Small intestine (tissue), 7 donors: ENCODE measurements around the gene ENKUR. TPM values are rescaled to one million over a fixed set of nuclear protein-coding genes. Genes with fewer than 3 reads are reported as not detected.
"Not testable (repeated sequence)": the region's sequence is repeated elsewhere in the genome, so short reads cannot be mapped to it uniquely, and the experiment has no call there.

Source experiments
- DNase-seq, 2 donors: peaks; one replicate each; pipeline versions ENCODE4 v3.0.0 to v3.0.0-alpha.2; 2013
- FAIRE-seq: peaks from 2 replicates; lab custom pipeline; 2012; peaks lifted over from hg19 to GRCh38; lab: Jason Lieb, UNC
- H3K27ac ChIP-seq, 3 donors: one replicate each; pipeline ENCODE4 v1.5.1; 2013; ENCODE audit warnings: low read length in 2 of 3, mild to moderate bottlenecking in 2 of 3, control low read depth in 1 of 3, inconsistent platforms in 1 of 3, low read depth in 1 of 3, moderate library complexity in 1 of 3
- H3K27me3 ChIP-seq, 3 donors: one replicate each; pipeline ENCODE4 v1.6.1; 2013; ENCODE audit warnings: low read length in 3 of 3, inconsistent platforms in 1 of 3; ENCODE audit not compliant: control insufficient read depth in 3 of 3, insufficient read depth in 3 of 3
- H3K36me3 ChIP-seq, 3 donors: one replicate each; pipeline ENCODE4 v1.6.1; 2013; ENCODE audit warnings: low read length in 3 of 3, inconsistent platforms in 1 of 3, low read depth in 1 of 3, mild to moderate bottlenecking in 1 of 3, moderate library complexity in 1 of 3; ENCODE audit not compliant: control insufficient read depth in 3 of 3, insufficient read depth in 2 of 3
- H3K4me1 ChIP-seq, 3 donors: one replicate each; pipeline ENCODE4 v1.6.1; 2013; ENCODE audit warnings: low read length in 2 of 3, inconsistent platforms in 1 of 3, low read depth in 1 of 3, mild to moderate bottlenecking in 1 of 3, moderate library complexity in 1 of 3; ENCODE audit not compliant: control insufficient read depth in 3 of 3, insufficient read depth in 2 of 3
- H3K4me3 ChIP-seq, 3 donors: one replicate each; pipeline ENCODE4 v1.5.1; 2013; ENCODE audit warnings: low read length in 3 of 3, control low read depth in 1 of 3, inconsistent platforms in 1 of 3, low read depth in 1 of 3, mild to moderate bottlenecking in 1 of 3, moderate library complexity in 1 of 3
- H3K9me3 ChIP-seq, 2 donors: one replicate each; pipeline ENCODE4 v1.6.1; 2013; ENCODE audit warnings: low read depth in 1 of 2, low read length in 1 of 2; ENCODE audit not compliant: control insufficient read depth in 2 of 2, insufficient read depth in 1 of 2
- WGBS, 3 donors: extraction: QIAGEN DNeasy Blood & Tissue Kit; methylation state at CpG; one replicate each; pipeline ENCODE4 v1.1.7; 2013; 5-methylcytosine and 5-hydroxymethylcytosine counted together
- polyA plus RNA-seq, 4 donors: library from polyadenylated mRNA; stranded (reverse) in 3 of 4; unstranded in 1 of 4; fragments of 200-250 nt in 3 of 4; fragments of 120-200 nt in 1 of 4; gene quantifications; one replicate each; pipeline versions ENCODE4 v1.2.1 to v1.2.3, GENCODE V29; 2013
- donor health status: healthy with polysubstance abuse.
- donor health status: control.
- donor health status: control.
- donor health status: Bipolar disorder and iron deficiency.
- donor health status: healthy.

Gene ENKUR
- polyA plus RNA-seq, 4 donors, result 0.10 to 1.9 (median 1.2) TPM

DNA sequence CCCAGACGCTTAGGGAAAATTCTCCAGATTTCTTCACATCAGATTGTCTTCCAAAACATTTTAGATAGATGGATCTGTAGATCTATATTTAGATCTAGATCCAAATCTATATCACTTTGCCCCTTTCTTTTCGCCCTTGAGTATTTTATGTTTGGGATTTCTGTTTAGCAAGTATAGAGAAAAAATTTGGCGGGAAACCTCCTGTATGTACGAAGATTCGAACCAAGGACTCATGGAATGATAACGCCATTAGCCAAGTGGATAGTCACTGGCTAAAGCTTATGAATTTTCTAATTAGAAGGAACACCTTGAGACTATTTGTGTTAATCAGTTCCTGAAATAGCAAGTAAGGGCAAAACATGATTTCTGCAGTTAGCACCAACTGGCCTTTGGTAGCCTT, 1.7 kb upstream of the ENKUR start:
- 77 to 86% (median 82%) methylated on average over 6 of the region's 6 CpGs for WGBS, 3 donors
- Histone ChIP-seq H3K27me3 (no peaks in the 10 kb centered on the region), H3K9me3 (no peaks in the 10 kb centered on the region), H3K4me3 (peak overlapping the region in 1 of 3 donors; percentile 75), H3K4me1 (peaks cover 0 to 10% (median 2%) of the 10 kb centered on the region in 3 donors), H3K36me3 (no peaks in the 10 kb centered on the region), H3K27ac (peak overlapping the region in 2 of 3 donors; percentile 48 to 100)
- DNase-seq, result no peak
- no peak for FAIRE-seq

DNA sequence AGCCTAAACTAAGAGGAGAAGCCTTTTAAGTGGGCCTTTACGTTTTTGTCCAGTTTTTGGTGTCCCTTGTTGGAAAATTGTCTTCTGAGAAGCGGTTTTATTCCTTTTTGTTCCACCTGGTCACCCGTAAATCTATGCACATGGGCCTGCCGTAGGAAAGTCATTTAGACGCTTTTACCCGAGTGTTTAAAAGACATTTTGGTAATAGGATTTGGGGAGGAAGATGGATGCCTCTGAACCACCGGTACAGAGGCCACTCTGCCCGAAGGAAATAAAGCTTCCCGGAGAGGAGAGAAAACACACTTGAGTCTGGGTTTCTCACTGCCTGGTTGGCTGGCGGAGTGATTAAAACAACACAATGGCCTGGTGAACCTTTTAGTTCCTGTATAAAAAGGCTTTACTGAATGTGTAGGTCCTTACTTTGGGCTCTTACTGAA, 1.2 kb upstream of the ENKUR start:
- Histone ChIP-seq H3K36me3 (no peaks in the 10 kb centered on the region), H3K9me3 (no peaks in the 10 kb centered on the region), H3K27me3 (no peaks in the 10 kb centered on the region), H3K27ac (peak overlapping the region; percentile 95 to 100 (median 97)), H3K4me1 (peaks cover 0 to 10% (median 2%) of the 10 kb centered on the region in 3 donors), H3K4me3 (peak overlapping the region; percentile 11 to 75 (median 41))
- DNase-seq (no peak), FAIRE-seq (no peak)
- WGBS, 3 donors, result 3% methylated on average over 10 of the region's 10 CpGs

DNA sequence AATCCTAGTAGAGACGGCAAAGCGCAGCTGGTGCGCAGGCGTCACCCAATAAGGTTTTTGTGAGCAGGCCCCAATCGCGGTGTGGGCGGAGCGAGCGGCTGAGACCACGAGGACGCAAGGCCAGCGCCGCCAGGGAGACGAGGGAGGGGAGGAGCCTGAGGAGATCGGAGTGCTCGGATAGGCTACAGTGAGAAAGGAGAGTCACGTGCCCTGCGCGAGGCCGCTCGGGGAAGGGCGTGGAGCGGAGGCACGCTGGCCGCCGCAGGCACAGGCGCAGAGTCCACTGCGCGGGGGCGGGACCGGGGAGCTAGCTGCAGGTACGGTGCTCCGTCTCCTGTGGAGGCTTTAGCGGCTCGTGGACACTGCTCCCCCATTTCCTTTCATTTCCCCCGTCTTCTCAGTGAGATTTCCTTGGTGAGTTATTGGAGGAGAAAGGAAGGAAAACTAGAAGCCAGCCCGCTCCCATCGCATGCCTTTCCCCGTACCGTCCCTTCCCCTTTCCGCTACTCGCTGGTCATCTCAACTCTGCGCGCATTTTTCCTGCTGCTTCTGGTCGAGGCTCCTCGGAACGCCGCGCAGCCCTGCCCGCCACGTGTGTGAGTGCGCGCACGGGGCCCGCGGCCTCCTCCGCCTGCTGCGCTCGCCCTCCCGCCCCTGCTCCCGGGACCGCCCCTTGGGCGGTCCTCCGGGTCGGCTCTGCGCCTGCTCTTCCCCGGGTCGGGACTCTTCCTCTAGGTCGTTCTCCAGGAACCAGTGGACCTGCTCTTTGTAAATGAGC, 607 bp upstream of the ENKUR start, which contains the start of gene THNSL1:
Gene THNSL1, plus strand, starts transcription at position 237 of the 778 bp plus-strand sequence. CDS start 6,612 bp downstream, outside the sequence.
- 0 to 1% (median 0%) methylated on average over 62 to 69 of the region's 69 CpGs for WGBS, 3 donors
- Histone ChIP-seq H3K27me3 (no peaks in the 10 kb centered on the region), H3K36me3 (no peaks in the 10 kb centered on the region), H3K4me1 (peaks cover 0 to 10% (median 2%) of the 10 kb centered on the region in 3 donors), H3K27ac (peak within 1 kb of the TSS; percentile 95 to 100 (median 97)), H3K9me3 (no peaks in the 10 kb centered on the region), H3K4me3 (peak within 1 kb of the TSS; percentile 45 to 75 (median 48))
- FAIRE-seq, result no peak
- DNase-seq, result peak; percentile 99

DNA sequence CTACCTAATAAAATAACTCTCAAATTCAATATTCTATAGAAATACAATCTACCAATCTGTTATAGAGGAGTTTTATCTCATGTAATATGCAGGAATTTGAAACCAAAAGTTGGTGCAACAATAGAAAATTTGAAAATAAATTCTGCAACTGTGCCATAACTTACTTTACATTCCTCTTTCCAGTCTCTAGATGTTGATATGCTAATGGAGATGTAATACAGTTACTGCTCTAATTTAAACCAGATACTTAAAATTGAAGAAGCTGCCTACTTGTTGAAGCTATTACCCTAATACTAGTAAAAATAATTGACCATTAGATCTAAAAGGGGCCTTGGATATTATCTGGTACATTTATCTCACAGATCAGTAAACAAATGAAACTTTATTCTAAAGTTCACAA, 1.4 kb downstream of the ENKUR start:
- FAIRE-seq (no peak), DNase-seq (no peak)
- no peak overlapping the region for H3K27ac ChIP-seq
- H3K4me1 ChIP-seq, result peaks cover 0 to 10% (median 2%) of the 10 kb centered on the region in 3 donors
- no peaks in the 10 kb centered on the region for H3K36me3 ChIP-seq
- H3K27me3 ChIP-seq, result no peaks in the 10 kb centered on the region
- H3K4me3 ChIP-seq, result no peak overlapping the region
- no peaks in the 10 kb centered on the region for H3K9me3 ChIP-seq

DNA sequence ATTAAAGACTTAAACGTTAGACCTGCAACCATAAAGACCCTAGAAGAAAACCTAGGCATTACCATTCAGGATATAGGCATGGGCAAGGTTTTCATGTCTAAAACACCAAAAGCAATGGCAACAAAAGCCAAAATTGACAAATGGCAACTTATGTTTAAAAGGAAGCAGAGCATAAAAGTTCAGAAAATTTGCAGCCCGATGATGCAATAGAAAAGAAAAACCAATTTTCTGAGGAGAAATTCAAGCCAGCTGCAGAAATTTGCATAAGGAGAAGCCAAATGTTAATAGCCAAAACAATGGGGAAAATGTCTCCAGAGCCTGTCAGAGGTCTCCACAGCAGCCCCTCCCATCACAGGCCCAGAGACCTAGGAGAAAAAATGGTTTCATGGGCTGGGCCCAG, 4.4 kb downstream of the ENKUR start:
- not testable (repeated sequence) for H3K4me3 ChIP-seq, H3K27me3 ChIP-seq, H3K4me1 ChIP-seq, FAIRE-seq, H3K36me3 ChIP-seq, H3K27ac ChIP-seq, H3K9me3 ChIP-seq, DNase-seq
- 87 to 96% (median 90%) methylated on average over 2 of the region's 2 CpGs for WGBS, 3 donors

DNA sequence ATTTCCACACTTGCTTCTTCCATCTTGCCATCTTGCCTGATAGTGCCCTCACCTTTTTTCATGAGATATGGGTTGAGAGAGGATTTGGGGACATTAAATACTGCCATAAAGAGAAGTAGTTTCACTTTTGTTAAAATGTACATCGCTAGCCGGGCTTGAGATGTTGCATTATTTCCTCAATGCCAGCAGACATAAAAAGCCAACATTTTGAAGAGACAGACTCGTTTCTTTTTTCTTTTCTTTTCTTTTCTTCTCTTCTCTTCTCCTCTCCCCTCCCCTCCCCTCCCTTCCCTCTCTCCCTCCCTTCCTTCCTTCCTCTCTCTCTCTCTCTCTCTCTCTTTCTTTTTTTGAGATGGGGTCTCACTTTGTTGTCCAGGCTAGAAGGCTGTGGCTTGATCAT, 17.9 kb downstream of the ENKUR start:
- no peaks in the 10 kb centered on the region for H3K27me3 ChIP-seq
- no peak overlapping the region for H3K27ac ChIP-seq
- FAIRE-seq (no peak), DNase-seq (no peak)
- WGBS, 3 donors, result 82 to 86% (median 84%) methylated on average over 3 of the region's 3 CpGs
- no peaks in the 10 kb centered on the region for H3K9me3 ChIP-seq
- H3K4me1 ChIP-seq, result peaks cover 0 to 4% (median 0%) of the 10 kb centered on the region in 3 donors
- H3K4me3 ChIP-seq, result no peak overlapping the region
- no peaks in the 10 kb centered on the region for H3K36me3 ChIP-seq

DNA sequence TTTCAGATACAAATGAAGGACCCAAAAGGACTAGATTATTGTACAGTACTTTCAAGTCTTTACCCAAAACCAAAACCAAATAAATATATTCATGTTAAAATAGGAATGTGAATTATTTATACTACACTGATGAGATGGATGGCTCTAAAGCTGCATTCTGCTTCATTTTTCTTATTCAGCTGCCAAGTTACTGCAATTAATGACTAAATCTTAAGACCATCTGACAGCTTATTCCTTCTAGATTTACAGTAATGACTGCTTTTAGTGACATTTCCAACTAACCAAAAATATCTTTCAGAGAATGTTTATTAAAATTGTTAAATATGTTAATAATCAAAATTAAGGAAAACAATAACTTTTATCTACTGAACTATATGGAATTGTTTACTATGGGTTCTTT, 20.9 kb downstream of the ENKUR start:
- Histone ChIP-seq H3K4me1 (peaks cover 0 to 8% (median 0%) of the 10 kb centered on the region in 3 donors), H3K36me3 (no peaks in the 10 kb centered on the region), H3K9me3 (no peaks in the 10 kb centered on the region), H3K4me3 (no peak overlapping the region), H3K27ac (no peak overlapping the region), H3K27me3 (no peaks in the 10 kb centered on the region)
- no peak for DNase-seq
- FAIRE-seq, result no peak

DNA sequence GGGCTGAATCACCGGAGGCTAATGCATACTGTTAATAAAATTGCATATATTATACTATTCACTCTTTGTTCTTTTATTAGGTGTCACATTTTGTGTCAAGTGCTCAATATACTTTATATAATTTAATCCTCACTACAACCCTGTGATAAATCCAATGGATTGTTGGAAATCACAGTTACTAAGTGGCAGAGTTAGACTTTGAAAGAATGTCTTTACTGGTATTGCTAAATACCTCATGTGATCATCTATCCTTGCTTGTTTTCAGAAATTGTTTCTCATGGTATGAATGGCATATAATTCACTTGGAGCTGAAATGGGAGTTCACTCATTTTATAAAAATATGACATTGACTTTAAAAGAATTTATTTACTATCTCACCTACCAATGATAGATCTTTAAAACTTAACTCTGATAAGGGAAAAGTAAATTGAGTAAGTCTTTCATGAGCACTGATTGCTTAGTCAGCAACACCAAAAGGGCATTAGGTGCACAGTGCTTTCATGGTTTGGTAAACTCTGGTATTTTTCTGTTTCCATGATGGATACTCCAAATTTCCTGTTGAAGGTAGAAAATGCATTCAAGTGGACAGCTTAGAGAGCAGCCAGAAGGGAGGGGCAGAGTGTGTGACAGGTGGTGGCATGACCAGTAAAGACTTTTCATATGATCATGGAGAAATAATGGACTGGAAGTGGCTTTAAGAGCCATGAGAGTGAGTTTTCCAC, 22.6 kb downstream of the ENKUR start:
- Histone ChIP-seq H3K4me1 (peaks cover 0 to 8% (median 0%) of the 10 kb centered on the region in 3 donors), H3K9me3 (no peaks in the 10 kb centered on the region), H3K4me3 (no peak overlapping the region), H3K27ac (peak overlapping the region in 1 of 3 donors; percentile 38), H3K36me3 (no peaks in the 10 kb centered on the region), H3K27me3 (no peaks in the 10 kb centered on the region)
- DNase-seq, result peak; percentile 4 to 49
- FAIRE-seq, result no peak
- 91 to 100% (median 96%) methylated on average over 1 of the region's 1 CpG for WGBS, 3 donors
